Esophagus muscularis mucosa (tissue), 4 donors: ENCODE measurements around the gene PTPN12.

Source experiments
- EP300 ChIP-seq: sonication (generic); formaldehyde crosslinking; IDR thresholded peaks from one replicate; pipeline ENCODE4 v1.6.1; 2017; ENCODE audit warnings: antibody characterized with exemption
- POLR2AphosphoS5 ChIP-seq, 2 donors: sonication (generic); formaldehyde crosslinking; IDR thresholded peaks; one replicate each; pipeline ENCODE4 v1.6.1; 2017; ENCODE audit warnings: antibody characterized with exemption in 2 of 2
- TF ChIP-seq, protein P1 (sequence below), 3 experiments: fragments of 200-600 bp in 2 of 3; fragments of 450-650 bp in 1 of 3; sonication (generic) in 2 of 3; IDR thresholded peaks; one replicate each; pipeline ENCODE4 v1.5.1; 2017 to 2019; ENCODE audit warnings: antibody characterized with exemption in 3 of 3, mild to moderate bottlenecking in 2 of 3, moderate library complexity in 1 of 3

DNA sequence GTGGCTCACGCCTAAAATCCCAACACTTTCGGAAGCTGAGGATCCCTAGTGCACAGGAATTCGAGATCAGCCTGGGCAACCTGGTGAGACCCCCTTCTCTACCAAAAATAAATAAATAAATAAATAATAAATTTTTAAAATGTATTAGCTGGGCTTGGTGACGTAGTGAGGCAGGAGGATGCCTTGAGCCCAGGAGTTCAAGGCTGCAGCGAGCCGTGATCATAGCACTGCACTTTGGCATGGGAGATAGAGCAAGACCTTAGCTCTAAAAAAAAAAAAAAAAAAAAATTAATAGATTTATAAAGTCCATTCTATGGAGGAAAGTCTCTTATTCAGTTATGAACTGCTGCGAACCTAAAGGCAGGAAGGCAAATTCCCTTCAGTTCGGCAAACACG, 1.1 kb upstream of the PTPN12 start:
- TF ChIP-seq EP300 (no peak), POLR2AphosphoS5 (IDR thresholded peaks at IDR 0.05) (no peak)
- TF ChIP-seq, protein P1, sequence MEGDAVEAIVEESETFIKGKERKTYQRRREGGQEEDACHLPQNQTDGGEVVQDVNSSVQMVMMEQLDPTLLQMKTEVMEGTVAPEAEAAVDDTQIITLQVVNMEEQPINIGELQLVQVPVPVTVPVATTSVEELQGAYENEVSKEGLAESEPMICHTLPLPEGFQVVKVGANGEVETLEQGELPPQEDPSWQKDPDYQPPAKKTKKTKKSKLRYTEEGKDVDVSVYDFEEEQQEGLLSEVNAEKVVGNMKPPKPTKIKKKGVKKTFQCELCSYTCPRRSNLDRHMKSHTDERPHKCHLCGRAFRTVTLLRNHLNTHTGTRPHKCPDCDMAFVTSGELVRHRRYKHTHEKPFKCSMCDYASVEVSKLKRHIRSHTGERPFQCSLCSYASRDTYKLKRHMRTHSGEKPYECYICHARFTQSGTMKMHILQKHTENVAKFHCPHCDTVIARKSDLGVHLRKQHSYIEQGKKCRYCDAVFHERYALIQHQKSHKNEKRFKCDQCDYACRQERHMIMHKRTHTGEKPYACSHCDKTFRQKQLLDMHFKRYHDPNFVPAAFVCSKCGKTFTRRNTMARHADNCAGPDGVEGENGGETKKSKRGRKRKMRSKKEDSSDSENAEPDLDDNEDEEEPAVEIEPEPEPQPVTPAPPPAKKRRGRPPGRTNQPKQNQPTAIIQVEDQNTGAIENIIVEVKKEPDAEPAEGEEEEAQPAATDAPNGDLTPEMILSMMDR (IDR thresholded peaks at IDR 0.05): no peak
